GM12878 (cell line): ENCODE measurements around the gene ZMIZ1. TPM values are rescaled to one million over a fixed set of nuclear protein-coding genes. Genes with fewer than 3 reads are reported as not detected.

Experiments
- ATF7 ChIP-seq: fragments of 450-650 bp; IDR thresholded peaks from 2 replicates; pipeline ENCODE4 v1.6.1; 2016; ENCODE audit warnings: low read depth, mild to moderate bottlenecking
- BACH1 ChIP-seq: fragments of 450-650 bp; IDR thresholded peaks from 2 replicates; pipeline ENCODE4 v1.6.1; 2017; ENCODE audit warnings: mild to moderate bottlenecking, borderline replicate concordance
- BRCA1 ChIP-seq: IDR thresholded peaks from 2 replicates; pipeline ENCODE4 v1.6.1; 2011; ENCODE audit warnings: low read depth, low read length, improper control_type of control experiment
- ETV6 ChIP-seq, 2 experiments: fragments of 450-650 bp in 1 of 2; IDR thresholded peaks in 1 of 2; conservative IDR thresholded peaks in 1 of 2; 2 replicates each; pipeline ENCODE4 v1.6.1; 2014; ENCODE audit warnings: antibody characterized with exemption in 1 of 2, borderline replicate concordance in 1 of 2, low read depth in 1 of 2, mild to moderate bottlenecking in 1 of 2, moderate library complexity in 1 of 2
- KAT2A ChIP-seq: conservative IDR thresholded peaks from 2 replicates; pipeline ENCODE4 v1.6.1; 2011; ENCODE audit warnings: low read depth, low read length; ENCODE audit not compliant: control insufficient read depth
- NR2C1 ChIP-seq: fragments of 450-650 bp; IDR thresholded peaks from 2 replicates; pipeline ENCODE4 v1.6.1; 2017; ENCODE audit warnings: antibody characterized with exemption, mild to moderate bottlenecking, moderate library complexity
- NR2F1 ChIP-seq: fragments of 450-650 bp; conservative IDR thresholded peaks from 2 replicates; pipeline ENCODE4 v1.6.1; 2017; ENCODE audit warnings: mild to moderate bottlenecking
- NRF1 ChIP-seq: conservative IDR thresholded peaks from 2 replicates; pipeline ENCODE4 v1.6.1; 2011; ENCODE audit warnings: mild to moderate bottlenecking, low read depth, low read length, improper control_type of control experiment
- POLR2AphosphoS2 ChIP-seq: IDR thresholded peaks from 2 replicates; pipeline ENCODE4 v1.6.1; 2011; ENCODE audit warnings: low read depth, mild to moderate bottlenecking, low read length, improper control_type of control experiment, moderate library complexity
- RAD21 ChIP-seq: IDR thresholded peaks from 2 replicates; pipeline ENCODE4 v1.6.1; 2011; ENCODE audit warnings: mild to moderate bottlenecking, low read depth, low read length, moderate library complexity; ENCODE audit not compliant: insufficient read depth
- RFX5 ChIP-seq: IDR thresholded peaks from 2 replicates; pipeline ENCODE4 v1.6.1; 2011; ENCODE audit warnings: low read depth, low read length, improper control_type of control experiment
- RUNX3 ChIP-seq: IDR thresholded peaks from 2 replicates; pipeline ENCODE4 v1.6.1; 2012; ENCODE audit warnings: low read length, inconsistent platforms
- STAT1 ChIP-seq: fragments of 450-650 bp; conservative IDR thresholded peaks from 2 replicates; pipeline ENCODE4 v1.6.1; 2014; ENCODE audit warnings: antibody characterized with exemption, mild to moderate bottlenecking
- ZBTB40 ChIP-seq: fragments of 450-650 bp; IDR thresholded peaks from 2 replicates; pipeline ENCODE4 v1.6.1; 2016; ENCODE audit warnings: mild to moderate bottlenecking, moderate library complexity, borderline replicate concordance
- ZNF24 ChIP-seq: fragments of 450-650 bp; IDR thresholded peaks from 2 replicates; pipeline ENCODE4 v1.6.1; 2017; ENCODE audit warnings: antibody characterized with exemption, mild to moderate bottlenecking
- ZZZ3 ChIP-seq: IDR thresholded peaks from 2 replicates; pipeline ENCODE4 v1.6.1; 2011; ENCODE audit warnings: low read depth; ENCODE audit not compliant: control insufficient read depth, insufficient read length
- polyA plus RNA-seq, 11 experiments: library from polyadenylated mRNA; depleted of rRNA in 4 of 11; unstranded in 6 of 11; stranded (reverse) in 5 of 11; fragments of >200 nt; fragmentation: Nextera tagmentation in 4 of 11; fragmentation: Illumina TruSeq in 1 of 11; extraction: Ambion mirVana in 4 of 11; extraction: Trizol in 1 of 11; gene quantifications; 1 replicate in 1 of 11; 2 replicates in 10 of 11; pipeline versions ENCODE4 v1.2.1 to v1.2.3, GENCODE V29; 2011 to 2016; ENCODE audit warnings: inconsistent platforms in 2 of 11, missing spikeins in 2 of 11, low read depth in 1 of 11
- total RNA-seq, 4 experiments: library from RNA; depleted of rRNA in 3 of 4; stranded (reverse); fragments of >200 nt in 3 of 4; fragmentation: Illumina TruSeq in 1 of 4; extraction: Trizol in 1 of 4; gene quantifications; 2 replicates each; pipeline versions ENCODE4 v1.2.1 to v1.2.3, GENCODE V29; 2013 to 2021
- TF ChIP-seq, protein P1 (sequence below): fragments of 450-650 bp; IDR thresholded peaks from 2 replicates; pipeline ENCODE4 v1.6.1; 2017; ENCODE audit warnings: mild to moderate bottlenecking, moderate library complexity
- TF ChIP-seq, protein P2 (sequence below): fragments of 450-650 bp; IDR thresholded peaks from 2 replicates; pipeline ENCODE4 v1.6.1; 2017; ENCODE audit warnings: antibody characterized with exemption, mild to moderate bottlenecking, moderate library complexity

ZMIZ1 gene
- total and polyA plus RNA-seq, 10 of the 15 experiments (the other 5 are each of a cell fraction or from before 2014, with no cell fraction given) = 3.1 to 82.3 (median 14.9) TPM

- TF ChIP-seq, protein P1, sequence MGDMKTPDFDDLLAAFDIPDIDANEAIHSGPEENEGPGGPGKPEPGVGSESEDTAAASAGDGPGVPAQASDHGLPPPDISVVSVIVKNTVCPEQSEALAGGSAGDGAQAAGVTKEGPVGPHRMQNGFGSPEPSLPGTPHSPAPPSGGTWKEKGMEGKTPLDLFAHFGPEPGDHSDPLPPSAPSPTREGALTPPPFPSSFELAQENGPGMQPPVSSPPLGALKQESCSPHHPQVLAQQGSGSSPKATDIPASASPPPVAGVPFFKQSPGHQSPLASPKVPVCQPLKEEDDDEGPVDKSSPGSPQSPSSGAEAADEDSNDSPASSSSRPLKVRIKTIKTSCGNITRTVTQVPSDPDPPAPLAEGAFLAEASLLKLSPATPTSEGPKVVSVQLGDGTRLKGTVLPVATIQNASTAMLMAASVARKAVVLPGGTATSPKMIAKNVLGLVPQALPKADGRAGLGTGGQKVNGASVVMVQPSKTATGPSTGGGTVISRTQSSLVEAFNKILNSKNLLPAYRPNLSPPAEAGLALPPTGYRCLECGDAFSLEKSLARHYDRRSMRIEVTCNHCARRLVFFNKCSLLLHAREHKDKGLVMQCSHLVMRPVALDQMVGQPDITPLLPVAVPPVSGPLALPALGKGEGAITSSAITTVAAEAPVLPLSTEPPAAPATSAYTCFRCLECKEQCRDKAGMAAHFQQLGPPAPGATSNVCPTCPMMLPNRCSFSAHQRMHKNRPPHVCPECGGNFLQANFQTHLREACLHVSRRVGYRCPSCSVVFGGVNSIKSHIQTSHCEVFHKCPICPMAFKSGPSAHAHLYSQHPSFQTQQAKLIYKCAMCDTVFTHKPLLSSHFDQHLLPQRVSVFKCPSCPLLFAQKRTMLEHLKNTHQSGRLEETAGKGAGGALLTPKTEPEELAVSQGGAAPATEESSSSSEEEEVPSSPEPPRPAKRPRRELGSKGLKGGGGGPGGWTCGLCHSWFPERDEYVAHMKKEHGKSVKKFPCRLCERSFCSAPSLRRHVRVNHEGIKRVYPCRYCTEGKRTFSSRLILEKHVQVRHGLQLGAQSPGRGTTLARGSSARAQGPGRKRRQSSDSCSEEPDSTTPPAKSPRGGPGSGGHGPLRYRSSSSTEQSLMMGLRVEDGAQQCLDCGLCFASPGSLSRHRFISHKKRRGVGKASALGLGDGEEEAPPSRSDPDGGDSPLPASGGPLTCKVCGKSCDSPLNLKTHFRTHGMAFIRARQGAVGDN = peak; percentile 61
- TF ChIP-seq NR2F1 = no peak
- TF ChIP-seq ZBTB40 = no peak
- no peak for TF ChIP-seq BRCA1
- TF ChIP-seq RUNX3 = no peak
- TF ChIP-seq BACH1 = peak; percentile 77; the same call in 1 of the 2 replicates
- no peak for TF ChIP-seq RFX5
- no peak; the same call in 1 of the 2 replicates for TF ChIP-seq POLR2AphosphoS2
- no peak for TF ChIP-seq ZZZ3
- TF ChIP-seq ETV6 (conservative IDR thresholded peaks at IDR 0.05 in 1 of 2, IDR thresholded peaks at IDR 0.05 in 1 of 2; ENCODE audit: borderline replicate concordance in 1 of 2, low read depth in 1 of 2) = no peak
- no peak for TF ChIP-seq ZNF24
- TF ChIP-seq STAT1 = no peak
- TF ChIP-seq, protein P2, sequence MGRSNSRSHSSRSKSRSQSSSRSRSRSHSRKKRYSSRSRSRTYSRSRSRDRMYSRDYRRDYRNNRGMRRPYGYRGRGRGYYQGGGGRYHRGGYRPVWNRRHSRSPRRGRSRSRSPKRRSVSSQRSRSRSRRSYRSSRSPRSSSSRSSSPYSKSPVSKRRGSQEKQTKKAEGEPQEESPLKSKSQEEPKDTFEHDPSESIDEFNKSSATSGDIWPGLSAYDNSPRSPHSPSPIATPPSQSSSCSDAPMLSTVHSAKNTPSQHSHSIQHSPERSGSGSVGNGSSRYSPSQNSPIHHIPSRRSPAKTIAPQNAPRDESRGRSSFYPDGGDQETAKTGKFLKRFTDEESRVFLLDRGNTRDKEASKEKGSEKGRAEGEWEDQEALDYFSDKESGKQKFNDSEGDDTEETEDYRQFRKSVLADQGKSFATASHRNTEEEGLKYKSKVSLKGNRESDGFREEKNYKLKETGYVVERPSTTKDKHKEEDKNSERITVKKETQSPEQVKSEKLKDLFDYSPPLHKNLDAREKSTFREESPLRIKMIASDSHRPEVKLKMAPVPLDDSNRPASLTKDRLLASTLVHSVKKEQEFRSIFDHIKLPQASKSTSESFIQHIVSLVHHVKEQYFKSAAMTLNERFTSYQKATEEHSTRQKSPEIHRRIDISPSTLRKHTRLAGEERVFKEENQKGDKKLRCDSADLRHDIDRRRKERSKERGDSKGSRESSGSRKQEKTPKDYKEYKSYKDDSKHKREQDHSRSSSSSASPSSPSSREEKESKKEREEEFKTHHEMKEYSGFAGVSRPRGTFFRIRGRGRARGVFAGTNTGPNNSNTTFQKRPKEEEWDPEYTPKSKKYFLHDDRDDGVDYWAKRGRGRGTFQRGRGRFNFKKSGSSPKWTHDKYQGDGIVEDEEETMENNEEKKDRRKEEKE = no peak
- TF ChIP-seq NRF1 = no peak
- TF ChIP-seq NR2C1 = no peak
- TF ChIP-seq RAD21 = no peak
- no peak for TF ChIP-seq KAT2A
- TF ChIP-seq ATF7 = no peak
Observed at GRCh38 chr10:79242620-79243152, 173.9 kb downstream of the ZMIZ1 start (continued).
